SK-N-SH treated with all-trans-retinoic acid at 6 μM for 48 hours (cell line): ENCODE data around the gene CHURC1.

Experiments
- ATAC-seq: fragments of 200-7000 bp; cut with Tn5 transposase; 3 replicates; pipeline ENCODE4 v1.9.1; 2020; ENCODE audit warnings: mild to moderate bottlenecking, moderate library complexity
- ARNTL ChIP-seq: fragments of 450-650 bp; formaldehyde crosslinking; IDR thresholded peaks from 2 replicates; pipeline ENCODE4 v1.5.0; 2020; ENCODE audit warnings: low read depth, mild to moderate bottlenecking, moderate library complexity, borderline replicate concordance
- BACH2 ChIP-seq: fragments of 250-450 bp; sonication (Bioruptor Pico); IDR thresholded peaks from 2 replicates; pipeline ENCODE4 v1.9.0; 2021; ENCODE audit warnings: mild to moderate bottlenecking, borderline replicate concordance
- CSDC2 ChIP-seq: fragments of 250-450 bp; sonication (Bioruptor Pico); IDR thresholded peaks from 2 replicates; pipeline ENCODE4 v1.5.0; 2020; ENCODE audit warnings: mild to moderate bottlenecking, moderate library complexity
- ESRRG ChIP-seq: fragments of 250-450 bp; sonication (Bioruptor Pico); IDR thresholded peaks from 2 replicates; pipeline ENCODE4 v1.6.1; 2021; ENCODE audit warnings: mild to moderate bottlenecking
- GLIS3 ChIP-seq: fragments of 250-450 bp; sonication (Bioruptor Pico); IDR thresholded peaks from 2 replicates; pipeline ENCODE4 v1.5.0; 2020; ENCODE audit warnings: mild to moderate bottlenecking, moderate library complexity
- ISL1 ChIP-seq: fragments of 250-450 bp; sonication (Bioruptor Pico); IDR thresholded peaks from 2 replicates; pipeline ENCODE4 v2.1.2; 2022; ENCODE audit warnings: mild to moderate bottlenecking, moderate library complexity
- OSR1 ChIP-seq: fragments of 250-450 bp; sonication (Bioruptor Pico); IDR thresholded peaks from 2 replicates; pipeline ENCODE4 v1.8.0; 2022; ENCODE audit warnings: moderate library complexity, mild to moderate bottlenecking, inconsistent platforms
- POU6F1 ChIP-seq: fragments of 250-450 bp; sonication (Bioruptor Pico); IDR thresholded peaks from 2 replicates; pipeline ENCODE4 v1.8.0; 2021; ENCODE audit warnings: low read depth, mild to moderate bottlenecking, moderate library complexity, borderline replicate concordance
- PPARA ChIP-seq: fragments of 250-450 bp; sonication (Bioruptor Pico); IDR thresholded peaks from 2 replicates; pipeline ENCODE4 v1.5.0; 2020; ENCODE audit warnings: mild to moderate bottlenecking, borderline replicate concordance
- RARB ChIP-seq: fragments of 250-450 bp; sonication (Bioruptor Pico); IDR thresholded peaks from 2 replicates; pipeline ENCODE4 v1.8.0; 2021; ENCODE audit warnings: mild to moderate bottlenecking, moderate library complexity
- SNAI2 ChIP-seq: fragments of 250-450 bp; sonication (Bioruptor Pico); IDR thresholded peaks from 2 replicates; pipeline ENCODE4 v1.5.0; 2020; ENCODE audit warnings: mild to moderate bottlenecking, moderate library complexity
- TCF4 ChIP-seq: fragments of 250-450 bp; sonication (Bioruptor Pico); IDR thresholded peaks from 2 replicates; pipeline ENCODE4 v1.8.0; 2021; ENCODE audit warnings: mild to moderate bottlenecking, moderate library complexity, borderline replicate concordance
- TOX ChIP-seq: fragments of 250-450 bp; sonication (Bioruptor Pico); IDR thresholded peaks from 2 replicates; pipeline ENCODE4 v1.8.0; 2021; ENCODE audit warnings: mild to moderate bottlenecking, moderate library complexity, borderline replicate concordance
- TSHZ2 ChIP-seq: fragments of 250-450 bp; sonication (Bioruptor Pico); IDR thresholded peaks from 2 replicates; pipeline ENCODE4 v1.5.0; 2020; ENCODE audit warnings: mild to moderate bottlenecking, moderate library complexity
- ZC3H10 ChIP-seq: fragments of 250-450 bp; sonication (Bioruptor Pico); IDR thresholded peaks from 2 replicates; pipeline ENCODE4 v1.5.1; 2021; ENCODE audit warnings: mild to moderate bottlenecking, moderate library complexity
- ZFP3 ChIP-seq: fragments of 250-450 bp; sonication (Bioruptor Pico); IDR thresholded peaks from 2 replicates; pipeline ENCODE4 v1.5.0; 2020; ENCODE audit warnings: mild to moderate bottlenecking, moderate library complexity
- ZFP30 ChIP-seq: fragments of 450-650 bp; formaldehyde crosslinking; IDR thresholded peaks from 2 replicates; pipeline ENCODE4 v1.5.0; 2022; ENCODE audit warnings: mild to moderate bottlenecking, moderate library complexity
- ZNF565 ChIP-seq: fragments of 450-650 bp; formaldehyde crosslinking; conservative IDR thresholded peaks from 2 replicates; pipeline ENCODE4 v1.5.0; 2020; ENCODE audit warnings: low read depth, mild to moderate bottlenecking, moderate library complexity
- ZNF70 ChIP-seq: fragments of 450-650 bp; formaldehyde crosslinking; IDR thresholded peaks from 2 replicates; pipeline ENCODE4 v1.5.0; 2020; ENCODE audit warnings: mild to moderate bottlenecking, moderate library complexity
- ZNF8 ChIP-seq: fragments of 450-650 bp; formaldehyde crosslinking; IDR thresholded peaks from 2 replicates; pipeline ENCODE4 v1.5.0; 2020; ENCODE audit warnings: mild to moderate bottlenecking, moderate library complexity
- TF ChIP-seq, protein P1 (sequence below): fragments of 250-450 bp; sonication (Bioruptor Pico); IDR thresholded peaks from 2 replicates; pipeline ENCODE4 v1.8.0; 2020; ENCODE audit warnings: mild to moderate bottlenecking, moderate library complexity, borderline replicate concordance
- TF ChIP-seq, protein P2 (sequence below): fragments of 250-450 bp; sonication (Bioruptor Pico); IDR thresholded peaks from 2 replicates; pipeline ENCODE4 v1.5.1; 2020; ENCODE audit warnings: low read depth, mild to moderate bottlenecking, moderate library complexity

Gene CHURC1

GRCh38 chr14:64947710-64948611, 33.7 kb downstream of the CHURC1 start:
- no peak for ATAC-seq
- TF ChIP-seq ZNF565: no peak
- no peak for TF ChIP-seq POU6F1
- TF ChIP-seq BACH2 (CRISPR knock-in tag): no peak
- TF ChIP-seq ZC3H10 (CRISPR knock-in tag): no peak
- TF ChIP-seq ISL1: no peak
- no peak for TF ChIP-seq ARNTL (CRISPR knock-in tag)
- no peak for TF ChIP-seq OSR1 (CRISPR knock-in tag)
- TF ChIP-seq ZNF8 (CRISPR knock-in tag): no peak
- no peak for TF ChIP-seq SNAI2 (CRISPR knock-in tag)
- no peak for TF ChIP-seq CSDC2 (CRISPR knock-in tag)
- no peak for TF ChIP-seq ZFP30
- no peak for TF ChIP-seq ZFP3 (CRISPR knock-in tag)
- no peak for TF ChIP-seq TOX
- TF ChIP-seq TSHZ2 (CRISPR knock-in tag): no peak
- TF ChIP-seq PPARA (CRISPR knock-in tag): no peak
- TF ChIP-seq ZNF70: no peak
- no peak for TF ChIP-seq GLIS3 (CRISPR knock-in tag)
- TF ChIP-seq TCF4 (CRISPR knock-in tag): no peak
- no peak for TF ChIP-seq RARB (CRISPR knock-in tag)

- no peak for ATAC-seq
- TF ChIP-seq SNAI2 (CRISPR knock-in tag) (no peak), OSR1 (CRISPR knock-in tag) (no peak), ZNF565 (no peak), ARNTL (CRISPR knock-in tag) (no peak), ZNF8 (CRISPR knock-in tag) (no peak), ZC3H10 (CRISPR knock-in tag) (no peak), TCF4 (CRISPR knock-in tag) (no peak), POU6F1 (no peak), CSDC2 (CRISPR knock-in tag) (no peak), TSHZ2 (CRISPR knock-in tag) (no peak), ZFP30 (no peak), PPARA (CRISPR knock-in tag) (no peak), ZNF70 (no peak), ESRRG (CRISPR knock-in tag) (no peak), TOX (no peak), BACH2 (CRISPR knock-in tag) (no peak), ZFP3 (CRISPR knock-in tag) (no peak)
- TF ChIP-seq, protein P1, sequence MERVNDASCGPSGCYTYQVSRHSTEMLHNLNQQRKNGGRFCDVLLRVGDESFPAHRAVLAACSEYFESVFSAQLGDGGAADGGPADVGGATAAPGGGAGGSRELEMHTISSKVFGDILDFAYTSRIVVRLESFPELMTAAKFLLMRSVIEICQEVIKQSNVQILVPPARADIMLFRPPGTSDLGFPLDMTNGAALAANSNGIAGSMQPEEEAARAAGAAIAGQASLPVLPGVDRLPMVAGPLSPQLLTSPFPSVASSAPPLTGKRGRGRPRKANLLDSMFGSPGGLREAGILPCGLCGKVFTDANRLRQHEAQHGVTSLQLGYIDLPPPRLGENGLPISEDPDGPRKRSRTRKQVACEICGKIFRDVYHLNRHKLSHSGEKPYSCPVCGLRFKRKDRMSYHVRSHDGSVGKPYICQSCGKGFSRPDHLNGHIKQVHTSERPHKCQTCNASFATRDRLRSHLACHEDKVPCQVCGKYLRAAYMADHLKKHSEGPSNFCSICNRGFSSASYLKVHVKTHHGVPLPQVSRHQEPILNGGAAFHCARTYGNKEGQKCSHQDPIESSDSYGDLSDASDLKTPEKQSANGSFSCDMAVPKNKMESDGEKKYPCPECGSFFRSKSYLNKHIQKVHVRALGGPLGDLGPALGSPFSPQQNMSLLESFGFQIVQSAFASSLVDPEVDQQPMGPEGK (CRISPR knock-in tag): no peak
- TF ChIP-seq, protein P2, sequence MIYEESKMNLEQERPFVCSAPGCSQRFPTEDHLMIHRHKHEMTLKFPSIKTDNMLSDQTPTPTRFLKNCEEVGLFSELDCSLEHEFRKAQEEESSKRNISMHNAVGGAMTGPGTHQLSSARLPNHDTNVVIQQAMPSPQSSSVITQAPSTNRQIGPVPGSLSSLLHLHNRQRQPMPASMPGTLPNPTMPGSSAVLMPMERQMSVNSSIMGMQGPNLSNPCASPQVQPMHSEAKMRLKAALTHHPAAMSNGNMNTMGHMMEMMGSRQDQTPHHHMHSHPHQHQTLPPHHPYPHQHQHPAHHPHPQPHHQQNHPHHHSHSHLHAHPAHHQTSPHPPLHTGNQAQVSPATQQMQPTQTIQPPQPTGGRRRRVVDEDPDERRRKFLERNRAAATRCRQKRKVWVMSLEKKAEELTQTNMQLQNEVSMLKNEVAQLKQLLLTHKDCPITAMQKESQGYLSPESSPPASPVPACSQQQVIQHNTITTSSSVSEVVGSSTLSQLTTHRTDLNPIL (CRISPR knock-in tag): no peak
Measured at GRCh38 chr14:64948612-64949210, 34.5 kb downstream of the CHURC1 start.
